ENCODE data around the gene DNAJB8.

The DNAJB8 gene

DNA sequence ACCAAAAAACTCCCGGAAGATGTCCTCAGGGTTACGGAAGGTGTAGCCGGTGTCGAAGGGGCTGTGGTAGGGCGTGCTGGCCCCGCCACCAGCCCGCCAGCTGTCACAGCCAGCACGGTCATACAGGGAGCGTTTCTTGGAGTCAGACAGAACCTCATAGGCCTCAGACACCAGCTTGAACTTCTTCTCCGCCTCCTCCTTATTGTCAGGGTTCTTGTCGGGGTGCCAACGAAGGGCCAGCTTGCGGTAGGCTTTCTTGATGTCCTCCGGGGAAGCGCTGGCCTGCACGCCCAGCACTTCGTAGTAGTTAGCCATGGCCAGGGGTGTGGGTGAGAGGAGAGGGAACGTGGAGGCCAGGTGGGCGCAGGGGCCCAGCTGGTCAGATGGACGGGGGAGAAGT is 3.8 kb downstream of the DNAJB8 start:
- TF ChIP-seq, protein P1, sequence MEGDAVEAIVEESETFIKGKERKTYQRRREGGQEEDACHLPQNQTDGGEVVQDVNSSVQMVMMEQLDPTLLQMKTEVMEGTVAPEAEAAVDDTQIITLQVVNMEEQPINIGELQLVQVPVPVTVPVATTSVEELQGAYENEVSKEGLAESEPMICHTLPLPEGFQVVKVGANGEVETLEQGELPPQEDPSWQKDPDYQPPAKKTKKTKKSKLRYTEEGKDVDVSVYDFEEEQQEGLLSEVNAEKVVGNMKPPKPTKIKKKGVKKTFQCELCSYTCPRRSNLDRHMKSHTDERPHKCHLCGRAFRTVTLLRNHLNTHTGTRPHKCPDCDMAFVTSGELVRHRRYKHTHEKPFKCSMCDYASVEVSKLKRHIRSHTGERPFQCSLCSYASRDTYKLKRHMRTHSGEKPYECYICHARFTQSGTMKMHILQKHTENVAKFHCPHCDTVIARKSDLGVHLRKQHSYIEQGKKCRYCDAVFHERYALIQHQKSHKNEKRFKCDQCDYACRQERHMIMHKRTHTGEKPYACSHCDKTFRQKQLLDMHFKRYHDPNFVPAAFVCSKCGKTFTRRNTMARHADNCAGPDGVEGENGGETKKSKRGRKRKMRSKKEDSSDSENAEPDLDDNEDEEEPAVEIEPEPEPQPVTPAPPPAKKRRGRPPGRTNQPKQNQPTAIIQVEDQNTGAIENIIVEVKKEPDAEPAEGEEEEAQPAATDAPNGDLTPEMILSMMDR (IDR thresholded peaks at IDR 0.05; ENCODE audit: low read depth, low read length, missing control alignments): no peak
- no peak for DNase-seq (ENCODE audit: extremely low read depth, low read depth)
- no peak overlapping the region for H3K4me3 ChIP-seq (replicated peaks; ENCODE audit: low read depth, low read length)

DNA sequence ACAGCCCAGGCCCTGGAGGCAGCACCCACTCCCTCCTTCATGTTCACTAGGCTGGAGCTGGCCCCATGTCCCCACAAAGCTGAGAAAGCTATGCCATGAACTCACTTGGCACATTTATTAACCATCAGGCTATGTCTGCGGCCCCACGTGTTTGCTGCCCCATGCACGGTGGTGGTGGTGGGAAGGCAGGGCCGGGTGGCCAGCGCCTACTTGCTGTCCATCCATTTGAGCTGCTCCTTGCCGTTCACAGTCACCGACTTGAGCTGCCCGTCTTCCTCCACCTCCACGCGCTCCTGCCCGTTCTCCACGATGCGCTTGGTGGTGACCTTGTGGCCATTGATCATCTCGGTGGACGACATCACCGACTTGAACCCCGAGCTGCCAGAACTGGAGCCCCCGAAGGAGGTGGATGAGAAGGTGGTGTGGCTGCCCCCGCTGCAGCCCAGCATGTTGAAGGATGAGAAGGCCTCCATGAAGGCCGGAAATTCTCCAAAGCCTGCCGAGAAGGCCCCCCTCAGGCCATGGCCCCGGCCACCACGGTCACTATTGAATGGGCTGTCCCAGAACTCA is 4.3 kb downstream of the DNAJB8 start:
- DNase-seq (ENCODE audit: extremely low read depth, low read depth): no peak
- H3K4me3 ChIP-seq (replicated peaks; ENCODE audit: low read depth, low read length): no peak overlapping the region
- TF ChIP-seq, protein P1 (IDR thresholded peaks at IDR 0.05; ENCODE audit: low read depth, low read length, missing control alignments): no peak

GRCh38 chr3:128461731-128462130 is 5.0 kb downstream of the DNAJB8 start:
- TF ChIP-seq, protein P1 (IDR thresholded peaks at IDR 0.05; ENCODE audit: low read depth, low read length, missing control alignments): no peak
- H3K4me3 ChIP-seq (replicated peaks; ENCODE audit: low read depth, low read length): no peak overlapping the region
- DNase-seq (ENCODE audit: extremely low read depth, low read depth): no peak

GRCh38 chr3:128459461-128459820 is 7.2 kb downstream of the DNAJB8 start:
- TF ChIP-seq, protein P1 (IDR thresholded peaks at IDR 0.05; ENCODE audit: low read depth, low read length, missing control alignments): no peak
- no peak for DNase-seq (ENCODE audit: extremely low read depth, low read depth)
- H3K4me3 ChIP-seq (replicated peaks; ENCODE audit: low read depth, low read length): no peak overlapping the region

DNA sequence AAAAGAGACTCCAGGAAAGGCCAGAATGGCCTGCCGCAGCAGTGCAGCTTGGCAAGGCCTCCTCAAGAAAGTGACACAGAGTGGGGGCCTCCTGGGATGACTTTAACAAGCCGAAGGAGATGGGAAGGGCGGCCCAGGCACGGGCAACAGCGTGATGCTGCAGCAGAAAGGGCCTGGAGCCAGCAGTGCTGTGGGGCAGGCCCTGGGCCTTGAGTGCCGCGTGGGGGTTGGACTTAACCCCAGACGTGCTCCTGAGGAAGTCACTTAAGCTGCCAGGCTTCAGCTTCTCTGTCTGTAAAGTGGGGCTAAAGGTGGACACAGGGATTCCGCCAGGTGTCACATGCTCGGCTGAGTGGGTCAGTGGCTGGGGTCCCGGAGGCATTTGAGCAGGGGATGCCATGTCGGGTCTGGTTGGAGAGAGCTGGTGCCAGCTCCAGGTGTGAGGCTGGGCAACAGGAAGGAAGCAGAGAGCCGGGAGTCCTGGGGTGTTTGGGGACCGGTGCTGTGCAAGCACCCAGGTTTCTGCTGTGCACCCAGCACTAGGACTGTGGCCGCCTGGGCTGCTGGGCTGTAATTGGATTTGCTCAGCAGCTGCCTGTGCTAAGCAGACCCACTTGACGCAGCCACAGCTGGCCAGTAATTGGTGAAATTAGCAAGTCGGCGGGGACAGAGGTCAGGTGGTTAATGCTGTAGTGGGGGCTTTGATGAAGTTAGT is 7.8 kb downstream of the DNAJB8 start:
- H3K4me3 ChIP-seq (replicated peaks; ENCODE audit: low read depth, low read length): no peak overlapping the region
- TF ChIP-seq, protein P1 (IDR thresholded peaks at IDR 0.05; ENCODE audit: low read depth, low read length, missing control alignments): no peak
- DNase-seq (ENCODE audit: extremely low read depth, low read depth): no peak

- no peak for DNase-seq (ENCODE audit: extremely low read depth, low read depth)
- no peak overlapping the region for H3K4me3 ChIP-seq (replicated peaks; ENCODE audit: low read depth, low read length)
- TF ChIP-seq, protein P1 (IDR thresholded peaks at IDR 0.05; ENCODE audit: low read depth, low read length, missing control alignments): no peak
Measured at GRCh38 chr3:128457937-128458336, 8.8 kb downstream of the DNAJB8 start.

All from HFF-Myc (cell line).